ENCODE results near the gene C3orf52. TPM values are rescaled to one million over a fixed set of nuclear protein-coding genes. Genes with fewer than 3 reads are reported as not detected.

Gene C3orf52
- total RNA-seq, 2 donors from 2014 or later = 8.8 to 19.6 TPM

DNA sequence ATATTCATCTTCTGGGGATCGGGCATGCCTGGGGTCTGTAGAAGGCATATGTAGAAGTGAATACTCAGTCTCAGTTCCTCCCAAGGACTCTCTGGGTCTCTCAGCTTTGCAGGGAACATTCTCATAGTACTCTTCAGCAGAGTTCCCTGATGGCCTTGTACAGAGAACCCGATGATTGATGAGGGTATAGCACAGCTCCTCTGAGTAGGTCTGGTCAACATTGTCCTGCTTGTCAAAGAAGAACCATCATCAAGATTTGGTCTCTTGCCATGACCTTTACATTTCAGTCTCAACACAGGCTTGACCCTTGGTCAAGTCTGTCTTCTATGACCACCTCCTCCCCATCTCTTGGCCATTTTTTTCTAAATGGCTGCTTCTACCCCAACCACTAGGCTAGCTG lies 37.4 kb downstream of the C3orf52 start:
- ATAC-seq (ENCODE audit: insufficient number of reproducible peaks, low FRiP score, low read depth) (no peak), DNase-seq (ENCODE audit: low spot score) (no peak)
- no peaks in the 10 kb centered on the region for H3K4me1 ChIP-seq (ENCODE audit: control insufficient read depth in 1 of 2, low read depth in 2 of 2)
- H3K4me3 ChIP-seq = no peak overlapping the region
- no peak overlapping the region for H3K27ac ChIP-seq
- no peaks in the 10 kb centered on the region for H3K9me3 ChIP-seq
- H3K36me3 ChIP-seq = no peaks in the 10 kb centered on the region
- no peak for TF ChIP-seq CTCF (IDR thresholded peaks at IDR 0.05)
- no peaks in the 10 kb centered on the region for H3K27me3 ChIP-seq (replicated peaks; ENCODE audit: insufficient read depth)

- H3K27me3 ChIP-seq (replicated peaks; ENCODE audit: insufficient read depth) = no peaks in the 10 kb centered on the region
- H3K36me3 ChIP-seq = no peaks in the 10 kb centered on the region
- H3K4me3 ChIP-seq = no peak overlapping the region
- H3K4me1 ChIP-seq (ENCODE audit: control insufficient read depth in 1 of 2, low read depth in 2 of 2) = no peaks in the 10 kb centered on the region
- no peaks in the 10 kb centered on the region for H3K9me3 ChIP-seq
- no peak for ATAC-seq (ENCODE audit: insufficient number of reproducible peaks, low FRiP score, low read depth)
- no peak for DNase-seq (ENCODE audit: low spot score)
- no peak for TF ChIP-seq CTCF (IDR thresholded peaks at IDR 0.05)
- H3K27ac ChIP-seq = no peak overlapping the region
Observed at GRCh38 chr3:112124907-112125607, 38.9 kb downstream of the C3orf52 start.

DNA sequence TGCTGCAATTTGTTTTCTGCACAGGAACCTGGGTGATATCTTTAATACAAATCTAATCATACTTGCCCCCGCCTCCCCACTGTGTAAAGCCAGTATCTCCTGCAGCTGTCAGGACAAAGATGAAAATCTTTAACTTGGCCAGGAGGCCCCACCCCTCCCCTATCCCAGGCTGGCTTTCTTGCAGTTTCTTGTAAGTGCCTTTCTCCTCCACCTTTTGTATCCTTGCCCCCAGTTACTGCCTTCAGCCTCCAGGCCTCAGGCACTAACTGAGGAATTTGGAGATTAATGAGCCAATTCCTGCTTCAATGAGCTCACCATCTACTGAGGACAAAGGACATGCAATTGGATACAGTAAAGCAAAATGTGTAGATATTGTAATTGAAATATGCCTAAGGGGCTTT lies 40.3 kb downstream of the C3orf52 start:
- Histone ChIP-seq H3K4me1 (ENCODE audit: control insufficient read depth in 1 of 2, low read depth in 2 of 2) (no peaks in the 10 kb centered on the region), H3K9me3 (no peaks in the 10 kb centered on the region), H3K27me3 (replicated peaks; ENCODE audit: insufficient read depth) (no peaks in the 10 kb centered on the region), H3K36me3 (no peaks in the 10 kb centered on the region), H3K4me3 (no peak overlapping the region), H3K27ac (no peak overlapping the region)
- no peak for TF ChIP-seq CTCF (IDR thresholded peaks at IDR 0.05)
- DNase-seq (ENCODE audit: low spot score) (no peak), ATAC-seq (ENCODE audit: insufficient number of reproducible peaks, low FRiP score, low read depth) (no peak)

DNA sequence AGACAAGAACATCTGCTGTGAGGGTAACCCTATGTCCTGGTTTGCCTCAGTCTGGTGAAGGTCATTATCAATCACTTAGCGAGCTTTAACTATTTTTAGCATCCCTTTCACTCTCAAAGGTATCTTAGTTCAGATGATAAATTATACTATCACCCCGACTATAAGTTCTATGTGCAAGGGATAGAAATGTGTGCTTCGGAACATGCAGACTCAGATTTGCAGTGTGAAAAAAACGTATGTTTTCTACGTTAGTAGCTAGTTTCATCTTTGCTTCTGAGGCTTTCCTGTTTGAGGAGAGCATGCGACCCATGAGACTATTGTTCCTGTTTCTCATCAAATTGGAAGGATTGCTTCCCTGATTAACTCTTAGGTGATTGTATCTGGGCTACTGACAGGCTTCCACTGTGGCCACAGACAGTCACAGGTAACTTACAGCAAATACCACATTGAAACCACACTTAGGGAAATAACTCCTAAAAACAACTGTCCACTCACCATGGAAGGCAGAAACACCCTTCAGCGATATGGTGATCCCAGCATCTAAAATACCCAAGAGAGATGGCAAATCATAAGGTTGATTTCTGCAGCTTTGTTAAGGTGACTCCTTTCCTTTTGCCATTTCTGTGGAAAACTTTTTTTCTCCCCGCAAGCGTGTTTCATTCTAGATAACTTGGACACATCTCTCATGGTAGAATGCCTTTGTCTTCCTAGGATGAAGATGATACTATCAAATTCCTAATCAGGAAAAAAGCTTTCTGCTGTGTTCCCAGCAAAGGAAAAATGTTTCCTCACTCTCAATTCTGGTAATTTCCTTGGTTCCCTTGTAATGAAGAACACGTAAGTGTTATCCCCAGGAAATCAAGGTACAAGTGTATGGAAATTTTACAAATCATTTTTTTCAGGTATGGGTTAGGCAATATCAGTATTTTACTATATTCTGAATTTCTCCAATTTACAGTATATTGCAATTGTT lies 41.6 kb downstream of the C3orf52 start:
- TF ChIP-seq CTCF (IDR thresholded peaks at IDR 0.05) = no peak
- Histone ChIP-seq H3K4me1 (ENCODE audit: control insufficient read depth in 1 of 2, low read depth in 2 of 2) (no peaks in the 10 kb centered on the region), H3K9me3 (no peaks in the 10 kb centered on the region), H3K36me3 (no peaks in the 10 kb centered on the region), H3K4me3 (no peak overlapping the region), H3K27me3 (replicated peaks; ENCODE audit: insufficient read depth) (no peaks in the 10 kb centered on the region), H3K27ac (no peak overlapping the region)
- no peak for ATAC-seq (ENCODE audit: insufficient number of reproducible peaks, low FRiP score, low read depth)
- no peak for DNase-seq (ENCODE audit: low spot score)
